Panc1 (cell line): ENCODE results near the gene CSTPP1. TPM values are rescaled to one million over a fixed set of nuclear protein-coding genes. Genes with fewer than 3 reads are reported as not detected.

ENCODE experiments used
- ATAC-seq: fragments of 200-7000 bp; cut with Tn5 transposase; 2 replicates; pipeline ENCODE4 v1.9.1; 2020; ENCODE audit warnings: mild to moderate bottlenecking, moderate library complexity
- BruUV-seq: library from RNA; stranded (reverse); fragments of 400-500 nt; replicated peaks from 2 replicates; lab custom pipeline; 2021; lab: Mats Ljungman, UMichigan
- CTCF ChIA-PET: fragments of 300-600 bp; sonication (Branson Sonifier 250); formaldehyde crosslinking; loops from one replicate; lab custom pipeline; 2022; ENCODE audit warnings: antibody characterized with exemption; lab: Charles Lee
- POLR2A ChIA-PET: fragments of 300-600 bp; sonication (Branson Sonifier 250); formaldehyde crosslinking; loops from one replicate; lab custom pipeline; 2022; ENCODE audit warnings: antibody characterized with exemption; lab: Charles Lee
- DNase-seq: peaks from one replicate; pipeline ENCODE4 v3.0.0-alpha.2; 2010; ENCODE audit warnings: low read depth, low spot score
- H3K27ac ChIP-seq: 2 replicates; pipeline ENCODE4 v1.5.1; 2011; ENCODE audit warnings: mild to moderate bottlenecking, low read length, inconsistent platforms
- H3K27me3 ChIP-seq: fragments of 200-500 bp; sonication (Bioruptor generic); 2 replicates; pipeline ENCODE4 v1.6.0; 2014; ENCODE audit warnings: low read length, inconsistent platforms; ENCODE audit not compliant: control insufficient read depth, insufficient read depth
- H3K36me3 ChIP-seq: fragments of 200-500 bp; sonication (Bioruptor generic); 2 replicates; pipeline ENCODE4 v1.5.1; 2014; ENCODE audit warnings: inconsistent platforms, mild to moderate bottlenecking, low read length, moderate library complexity; ENCODE audit not compliant: control insufficient read depth, insufficient read depth
- H3K4me1 ChIP-seq: 2 replicates; pipeline ENCODE4 v1.5.1; 2011; ENCODE audit warnings: inconsistent platforms, mild to moderate bottlenecking, low read length, moderate library complexity; ENCODE audit not compliant: control insufficient read depth, insufficient read depth
- H3K4me3 ChIP-seq, 2 experiments: 2 replicates each; pipeline ENCODE4 v1.5.1; 2011 to 2012; ENCODE audit warnings: low read depth in 2 of 2, low read length in 2 of 2, mild to moderate bottlenecking in 2 of 2, inconsistent platforms in 1 of 2, moderate library complexity in 1 of 2
- H3K9me3 ChIP-seq: fragments of 200-500 bp; sonication (Bioruptor generic); 2 replicates; pipeline ENCODE4 v1.5.1; 2014; ENCODE audit warnings: low read depth, mild to moderate bottlenecking, inconsistent platforms, low read length, moderate library complexity; ENCODE audit not compliant: control insufficient read depth, insufficient read depth
- CTCF ChIP-seq: fragments of 450-650 bp; IDR thresholded peaks from 2 replicates; pipeline ENCODE4 v1.5.1; 2017; ENCODE audit warnings: mild to moderate bottlenecking
- POLR2AphosphoS5 ChIP-seq: IDR thresholded peaks from 2 replicates; pipeline ENCODE4 v1.6.1; 2012; ENCODE audit warnings: mild to moderate bottlenecking, low read depth, low read length, moderate library complexity
- REST ChIP-seq, 2 experiments: IDR thresholded peaks; 2 replicates each; pipeline ENCODE4 v1.6.1; 2011 to 2012; ENCODE audit warnings: low read depth in 2 of 2, control low read depth in 1 of 2, low read length in 1 of 2, mild to moderate bottlenecking in 1 of 2, moderate library complexity in 1 of 2; ENCODE audit not compliant: insufficient read depth in 1 of 2
- SIN3A ChIP-seq: IDR thresholded peaks from 2 replicates; pipeline ENCODE4 v1.6.1; 2012; ENCODE audit warnings: low read depth, mild to moderate bottlenecking, low read length, moderate library complexity, borderline replicate concordance; ENCODE audit not compliant: insufficient read depth
- TCF7L2 ChIP-seq: IDR thresholded peaks from 2 replicates; pipeline ENCODE4 v1.6.1; 2011; ENCODE audit warnings: mild to moderate bottlenecking, low read depth, low read length, inconsistent platforms
- in situ Hi-C: cut with HindIII; loops from 2 replicates; pipeline ENCODE4 v1.10.0; 2016; ENCODE audit warnings: low sequenced_read_pairs, low pct_unique_long_range_greater_than_20kb
- intact Hi-C: fragments of 100-400 bp; cut with micrococcal nuclease; formaldehyde crosslinking; loops from one replicate; pipeline ENCODE4 v1.10.0; 2022; ENCODE audit not compliant: unreplicated experiment
- total RNA-seq: library from RNA; stranded (reverse); gene quantifications from one replicate; pipeline ENCODE4 v1.2.1, GENCODE V29; 2021; ENCODE audit not compliant: unreplicated experiment

Gene CSTPP1
- total RNA-seq, 1 experiment from 2014 or later, result 29.0 TPM

- ChIA-PET CTCF (no interaction called here), POLR2A (no interaction called here)
- TF ChIP-seq CTCF (no peak), SIN3A (no peak), POLR2AphosphoS5 (no peak), REST (IDR thresholded peaks at IDR 0.05; ENCODE audit: insufficient read depth in 1 of 2, low read depth in 2 of 2, low read length in 1 of 2) (no peak), TCF7L2 (no peak)
- no peak overlapping the region for H3K27ac ChIP-seq
- ATAC-seq (no peak), DNase-seq (no peak)
- intact Hi-C loops (no loop called here), in situ Hi-C loops (no loop called here)
- H3K4me1 ChIP-seq, result no peaks in the 10 kb centered on the region
- H3K9me3 ChIP-seq, result no peaks in the 10 kb centered on the region
- no peaks in the 10 kb centered on the region for H3K27me3 ChIP-seq
- H3K36me3 ChIP-seq, result no peaks in the 10 kb centered on the region
- no peak overlapping the region for H3K4me3 ChIP-seq
- no TSS peak for BruUV-seq
These were observed 200.9 kb downstream of the CSTPP1 start for GRCh38 chr11:47137476-47137875.

- intact Hi-C loops (no loop called here), in situ Hi-C loops (no loop called here)
- H3K4me3 ChIP-seq, result no peak overlapping the region
- CTCF ChIA-PET, result no interaction called here
- DNase-seq, result no peak
- no TSS peak for BruUV-seq
- H3K27me3 ChIP-seq, result no peaks in the 10 kb centered on the region
- no peak for ATAC-seq
- no peak overlapping the region for H3K27ac ChIP-seq
- TF ChIP-seq POLR2AphosphoS5 (no peak), CTCF (no peak), SIN3A (no peak), REST (IDR thresholded peaks at IDR 0.05; ENCODE audit: insufficient read depth in 1 of 2, low read depth in 2 of 2, low read length in 1 of 2) (no peak), TCF7L2 (no peak)
- no peaks in the 10 kb centered on the region for H3K36me3 ChIP-seq
- H3K4me1 ChIP-seq, result no peaks in the 10 kb centered on the region
- POLR2A ChIA-PET, result interaction anchor here (0.5 kb wide), 1 partner anchor 330 kb away, joined by 3 read pairs; no protein-coding TSS in a partner anchor
- no peaks in the 10 kb centered on the region for H3K9me3 ChIP-seq
These were observed 203.3 kb downstream of the CSTPP1 start for GRCh38 chr11:47139878-47140277.
